ENCODE measurements around the gene SETSIP.
"Not testable (repeated sequence)": the region's sequence is repeated elsewhere in the genome, so short reads cannot be mapped to it uniquely, and the experiment has no call there.

The SETSIP gene

GRCh38 chr1:92051948-92052347 lies 23.3 kb downstream of the SETSIP start:
- no peak for DNase-seq (ENCODE audit: low spot score)

GRCh38 chr1:92045766-92046495 lies 29.3 kb downstream of the SETSIP start:
- no peak for DNase-seq (ENCODE audit: low spot score)

GRCh38 chr1:92043621-92044020 lies 31.6 kb downstream of the SETSIP start:
- DNase-seq (ENCODE audit: low spot score), result no peak

- DNase-seq (ENCODE audit: low spot score), result no peak
Observed at GRCh38 chr1:92040971-92041370, 34.2 kb downstream of the SETSIP start.

- DNase-seq (ENCODE audit: low spot score), result no peak
Observed at GRCh38 chr1:92038695-92039346, 36.4 kb downstream of the SETSIP start.

- DNase-seq (ENCODE audit: low spot score), result no peak
Observed at GRCh38 chr1:92037400-92037799, 37.8 kb downstream of the SETSIP start.

- no peak for DNase-seq (ENCODE audit: low spot score)
Observed at GRCh38 chr1:92031281-92032110, 43.7 kb downstream of the SETSIP start.

GRCh38 chr1:92030656-92031107 lies 44.5 kb downstream of the SETSIP start:
- peak; percentile 1 for DNase-seq (ENCODE audit: low spot score)

- DNase-seq (ENCODE audit: low spot score), result peak; percentile 2
Observed at GRCh38 chr1:92029241-92029922, 45.8 kb downstream of the SETSIP start.

- no peak for DNase-seq (ENCODE audit: low spot score)
Observed at GRCh38 chr1:92026806-92027205, 48.4 kb downstream of the SETSIP start.

- not testable (repeated sequence) for DNase-seq (ENCODE audit: low spot score)
Observed at GRCh38 chr1:92026042-92026441, 49.2 kb downstream of the SETSIP start.
